ENCODE data around the gene DDX4. TPM values are rescaled to one million over a fixed set of nuclear protein-coding genes. Genes with fewer than 3 reads are reported as not detected.
"Not testable (repeated sequence)": the region's sequence is repeated elsewhere in the genome, so short reads cannot be mapped to it uniquely, and the experiment has no call there.

Gene DDX4
- total RNA-seq, 4 donors from 2014 or later: 0.21 TPM; not detected in 3

- no peak for DNase-seq (ENCODE audit: low spot score in 2 of 2)
- H3K27ac ChIP-seq: no peak overlapping the region
- H3K9me3 ChIP-seq: peaks cover 0 to 8% (median 0%) of the 10 kb centered on the region in 4 donors
- no peak overlapping the region for H3K4me3 ChIP-seq
- H3K36me3 ChIP-seq: no peaks in the 10 kb centered on the region
- TF ChIP-seq EP300 (IDR thresholded peaks at IDR 0.05) (no peak), CTCF (IDR thresholded peaks at IDR 0.05) (no peak), POLR2A (IDR thresholded peaks at IDR 0.05) (no peak)
- no peaks in the 10 kb centered on the region for H3K27me3 ChIP-seq
- H3K4me1 ChIP-seq: peaks cover 0 to 18% (median 6%) of the 10 kb centered on the region in 4 donors
- 72 to 78% methylated on average over 6 of the region's 6 CpGs for WGBS, 2 donors
Measured at GRCh38 chr5:55714749-55715148, 23.1 kb upstream of the DDX4 start.

GRCh38 chr5:55715519-55716078, 22.3 kb upstream of the DDX4 start:
- WGBS, 2 donors: 96% methylated on average over 6 of the region's 6 CpGs
- H3K9me3 ChIP-seq: peaks cover 0 to 8% (median 0%) of the 10 kb centered on the region in 4 donors
- H3K27me3 ChIP-seq: no peaks in the 10 kb centered on the region
- DNase-seq (ENCODE audit: low spot score in 2 of 2): no peak
- no peak overlapping the region for H3K4me3 ChIP-seq
- H3K4me1 ChIP-seq: peaks cover 0 to 14% (median 6%) of the 10 kb centered on the region in 4 donors
- H3K36me3 ChIP-seq: no peaks in the 10 kb centered on the region
- TF ChIP-seq EP300 (IDR thresholded peaks at IDR 0.05) (no peak), CTCF (IDR thresholded peaks at IDR 0.05) (no peak), POLR2A (IDR thresholded peaks at IDR 0.05) (no peak)
- no peak overlapping the region for H3K27ac ChIP-seq

GRCh38 chr5:55719026-55719425, 18.8 kb upstream of the DDX4 start:
- not testable (repeated sequence) for H3K27ac ChIP-seq; H3K4me1 ChIP-seq; H3K4me3 ChIP-seq; H3K36me3 ChIP-seq; H3K27me3 ChIP-seq; H3K9me3 ChIP-seq; DNase-seq (ENCODE audit: low spot score in 2 of 2)
- WGBS, 2 donors: 98 to 100% methylated on average over 2 of the region's 2 CpGs

DNA sequence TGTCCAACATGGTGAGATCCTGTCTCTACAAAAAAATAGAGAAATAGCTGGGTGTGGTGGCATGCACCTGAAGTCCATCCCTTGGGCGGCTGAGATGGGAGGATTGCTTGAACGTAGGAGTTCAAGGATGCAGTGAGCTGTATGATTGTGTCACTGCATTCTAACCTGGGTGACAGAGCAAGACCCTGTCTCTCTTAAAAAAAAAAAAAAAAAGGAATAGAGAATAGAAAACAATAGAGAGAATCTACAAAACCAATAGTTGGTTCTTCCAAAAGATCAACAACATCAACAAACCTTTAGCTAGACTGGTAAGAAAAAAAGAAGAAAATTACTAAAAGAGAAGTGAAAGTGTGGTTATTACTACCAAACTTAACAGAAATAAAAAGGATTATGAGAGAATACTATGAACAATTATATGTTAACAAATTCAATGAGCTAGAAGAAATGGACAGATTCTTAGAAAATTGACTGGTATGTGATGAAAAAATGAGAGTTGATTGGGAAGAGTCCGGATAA, 17.6 kb upstream of the DDX4 start:
- Histone ChIP-seq H3K36me3 (no peaks in the 10 kb centered on the region), H3K4me3 (no peak overlapping the region), H3K4me1 (no peaks in the 10 kb centered on the region), H3K9me3 (peaks cover 0 to 8% (median 0%) of the 10 kb centered on the region in 4 donors), H3K27me3 (no peaks in the 10 kb centered on the region), H3K27ac (no peak overlapping the region)
- 88 to 95% methylated on average over 3 of the region's 3 CpGs for WGBS, 2 donors
- TF ChIP-seq CTCF (IDR thresholded peaks at IDR 0.05) (no peak), POLR2A (IDR thresholded peaks at IDR 0.05) (no peak), EP300 (IDR thresholded peaks at IDR 0.05) (no peak)
- no peak for DNase-seq (ENCODE audit: low spot score in 2 of 2)

- DNase-seq (ENCODE audit: low spot score in 2 of 2): no peak
- H3K9me3 ChIP-seq: no peaks in the 10 kb centered on the region
- no peaks in the 10 kb centered on the region for H3K27me3 ChIP-seq
- no peak for TF ChIP-seq POLR2A (IDR thresholded peaks at IDR 0.05)
- no peak for TF ChIP-seq EP300 (IDR thresholded peaks at IDR 0.05)
- TF ChIP-seq CTCF (IDR thresholded peaks at IDR 0.05): no peak
- no peak overlapping the region for H3K27ac ChIP-seq
- WGBS, 2 donors: 79 to 84% methylated on average over 4 of the region's 4 CpGs
- H3K4me1 ChIP-seq: no peaks in the 10 kb centered on the region
- H3K36me3 ChIP-seq: no peaks in the 10 kb centered on the region
- H3K4me3 ChIP-seq: no peak overlapping the region
Measured at GRCh38 chr5:55724281-55724680, 13.6 kb upstream of the DDX4 start.

All from tibial nerve (tissue), 4 donors.